Tracheal epithelial cell (primary cell): ENCODE measurements around the gene ZNF575. TPM values are rescaled to one million over a fixed set of nuclear protein-coding genes. Genes with fewer than 3 reads are reported as not detected.

Source experiments
- total RNA-seq: library from RNA; depleted of rRNA; stranded (reverse); fragments of >200 nt; gene quantifications from 2 replicates; pipeline ENCODE4 v1.2.1, GENCODE V29; 2014

Gene ZNF575
- not detected in 2 replicates for total RNA-seq

GRCh38 chr19:43532962-43533545 lies at the start of gene ZNF575:
TSS of gene ZNF575 (plus strand) at chr19:43533188. CDS start at chr19:43534423, 1,235 bp downstream.

GRCh38 chr19:43504426-43505185 lies 28.4 kb upstream of the ZNF575 start, which contains the start of gene PHLDB3:
TSS of gene PHLDB3 (minus strand) at chr19:43504746. CDS start at chr19:43504118, 628 bp downstream.

GRCh38 chr19:43526884-43527859 lies 5.8 kb upstream of the ZNF575 start, which contains the start of gene ETHE1:
TSS of gene ETHE1 (minus strand) at chr19:43527201. CDS start at chr19:43527177, 24 bp downstream.

GRCh38 chr19:43575156-43575950 lies 42.4 kb downstream of the ZNF575 start, which contains the start of the genes PINLYP and XRCC1:
TSS of gene PINLYP (plus strand) at chr19:43575801. CDS start at chr19:43577192, 1,391 bp downstream.
TSS of gene XRCC1 (minus strand) at chr19:43575527. CDS start at chr19:43575458, 69 bp downstream.

Other genes with a start within 250 kb of the ZNF575 start
- gene CD177, start 179.5 kb upstream of the ZNF575 start, total RNA-seq: 0.48 TPM in 1 of 2 replicates, not detected in the other
- not detected in 2 replicates for gene TEX101, start 118.3 kb upstream of the ZNF575 start, total RNA-seq
- gene LYPD3, start 67.6 kb upstream of the ZNF575 start, total RNA-seq: 4.9 and 13.0 TPM in 2 replicates
- gene PHLDB3, start 28.4 kb upstream of the ZNF575 start, total RNA-seq: 23.1 and 29.4 TPM in 2 replicates
- 185 and 221 TPM in 2 replicates for gene ETHE1, start 6.0 kb upstream of the ZNF575 start, total RNA-seq
- gene XRCC1, start 42.3 kb downstream of the ZNF575 start, total RNA-seq: 9.6 and 12.1 TPM in 2 replicates
- 0.64 and 4.1 TPM in 2 replicates for gene PINLYP, start 42.6 kb downstream of the ZNF575 start, total RNA-seq
- gene IRGQ, start 62.9 kb downstream of the ZNF575 start, total RNA-seq: 14.1 and 18.6 TPM in 2 replicates
- 10.8 and 16.2 TPM in 2 replicates for gene ZNF576, start 63.4 kb downstream of the ZNF575 start, total RNA-seq
- gene SRRM5, start 78.9 kb downstream of the ZNF575 start, total RNA-seq: not detected in 2 replicates
- gene ZNF428, start 86.4 kb downstream of the ZNF575 start, total RNA-seq: 17.1 and 23.1 TPM in 2 replicates
- 9.6 and 13.3 TPM in 2 replicates for gene CADM4, start 106.7 kb downstream of the ZNF575 start, total RNA-seq
- gene PLAUR, start 137.0 kb downstream of the ZNF575 start, total RNA-seq: 28.6 and 292 TPM in 2 replicates
- not detected in 2 replicates for gene IRGC, start 182.9 kb downstream of the ZNF575 start, total RNA-seq
- 3.9 and 7.5 TPM in 2 replicates for gene SMG9, start 221.8 kb downstream of the ZNF575 start, total RNA-seq
- 22.8 and 24.8 TPM in 2 replicates for gene KCNN4, start 247.8 kb downstream of the ZNF575 start, total RNA-seq